ENCODE measurements around the gene SLC22A3. TPM values are rescaled to one million over a fixed set of nuclear protein-coding genes. Genes with fewer than 3 reads are reported as not detected.

The SLC22A3 gene
- total and polyA plus RNA-seq, 2 of the 13 experiments (the other 11 are each of a cell fraction or from before 2014, with no cell fraction given) = 12.0 to 31.5 TPM

DNA sequence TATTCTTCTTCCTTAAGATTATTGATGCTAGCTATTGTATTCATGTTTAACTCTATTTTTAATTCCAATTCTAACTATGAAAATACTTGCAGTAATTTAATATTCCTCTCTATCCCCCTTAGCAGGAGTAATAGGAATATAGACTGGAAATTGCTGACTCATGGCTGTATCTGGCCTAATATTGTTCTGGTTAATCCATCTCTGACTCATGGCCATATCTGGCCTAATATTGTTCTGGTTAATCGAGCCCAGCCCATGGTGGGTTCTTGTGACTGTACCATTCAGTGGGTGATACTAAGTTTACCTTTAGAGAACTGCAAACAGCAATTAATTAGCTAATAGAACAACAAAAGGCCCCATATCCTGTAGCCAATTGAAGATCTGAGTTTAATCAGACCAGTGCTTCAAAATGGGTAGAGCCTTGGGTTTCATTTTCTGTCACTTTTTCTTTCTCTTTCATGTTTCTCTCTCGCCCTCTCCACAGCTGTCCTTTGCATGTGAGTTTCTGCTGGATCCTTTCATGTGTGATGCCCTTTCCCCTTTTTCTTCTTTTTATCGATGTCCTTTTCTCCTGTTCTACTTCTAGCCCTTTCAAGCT is 50.6 kb downstream of the SLC22A3 start:
- FAIRE-seq = no peak
- intact Hi-C loops (cut with micrococcal nuclease; ENCODE audit: unreplicated experiment) (no loop called here), in situ Hi-C loops (cut with HindIII; ENCODE audit: extremely low pct_ligation_motif_present, low pct_unique_long_range_greater_than_20kb) (no loop called here)
- no peak overlapping the region for H2AFZ ChIP-seq (ENCODE audit: low read length)
- H3K27ac ChIP-seq (ENCODE audit: extremely low read length, insufficient read depth, low read length) = no peak overlapping the region
- BruUV-seq (replicated peaks) = no TSS peak
- CTCF ChIA-PET (ENCODE audit: low intra/inter-chr PET ratio, low total read pairs) = no interaction called here
- no peak for DNase-seq (ENCODE audit: low spot score)
- no peak overlapping the region for H3K4me3 ChIP-seq (replicated peaks in 1 of 3; ENCODE audit: insufficient read depth in 1 of 3, low read depth in 2 of 3, low read length in 3 of 3)
- POLR2A ChIA-PET = no interaction called here
- H4K20me1 ChIP-seq (ENCODE audit: insufficient read depth, low read length) = no peaks in the 10 kb centered on the region
- no peaks in the 10 kb centered on the region for H3K27me3 ChIP-seq (ENCODE audit: control insufficient read depth in 1 of 2, insufficient read depth in 2 of 2, low read length in 2 of 2)
- H3K4me2 ChIP-seq (ENCODE audit: low read depth, low read length) = no peak overlapping the region
- ATAC-seq = no peak
- no peaks in the 10 kb centered on the region for H3K9me3 ChIP-seq (ENCODE audit: low read length)
- H3K9ac ChIP-seq (ENCODE audit: insufficient read depth, low read depth, low read length) = no peak overlapping the region
- peaks cover 20% of the 10 kb centered on the region for H3K4me1 ChIP-seq (ENCODE audit: insufficient read depth, low read length)
- peaks cover 0 to 5% of the 10 kb centered on the region in 2 experiments; a peak in 2 of 5 replicates for H3K36me3 ChIP-seq (replicated peaks in 1 of 2; ENCODE audit: control insufficient read depth in 1 of 2, insufficient read depth in 2 of 2, low read length in 2 of 2)
- WGBS (ENCODE audit: low lambda C conversion rate) = 78% methylated on average over 3 of the region's 3 CpGs
- peaks cover 2% of the 10 kb centered on the region for H3K79me2 ChIP-seq (ENCODE audit: insufficient read depth, low read length)
- TF ChIP-seq NCOA2 (CRISPR knock-in tag; IDR thresholded peaks at IDR 0.05) (no peak), MAFK (conservative IDR thresholded peaks at IDR 0.05 in 1 of 2, IDR thresholded peaks at IDR 0.05 in 1 of 2; ENCODE audit: low read length in 2 of 2) (peak; percentile 87 to 88), TARDBP (CRISPR knock-in tag; IDR thresholded peaks at IDR 0.05) (no peak), MAFF (IDR thresholded peaks at IDR 0.05; ENCODE audit: low read depth, low read length) (peak; percentile 78), NFE2L2 (IDR thresholded peaks at IDR 0.05; ENCODE audit: low read length) (peak; percentile 91)
- TF ChIP-seq, protein P1, sequence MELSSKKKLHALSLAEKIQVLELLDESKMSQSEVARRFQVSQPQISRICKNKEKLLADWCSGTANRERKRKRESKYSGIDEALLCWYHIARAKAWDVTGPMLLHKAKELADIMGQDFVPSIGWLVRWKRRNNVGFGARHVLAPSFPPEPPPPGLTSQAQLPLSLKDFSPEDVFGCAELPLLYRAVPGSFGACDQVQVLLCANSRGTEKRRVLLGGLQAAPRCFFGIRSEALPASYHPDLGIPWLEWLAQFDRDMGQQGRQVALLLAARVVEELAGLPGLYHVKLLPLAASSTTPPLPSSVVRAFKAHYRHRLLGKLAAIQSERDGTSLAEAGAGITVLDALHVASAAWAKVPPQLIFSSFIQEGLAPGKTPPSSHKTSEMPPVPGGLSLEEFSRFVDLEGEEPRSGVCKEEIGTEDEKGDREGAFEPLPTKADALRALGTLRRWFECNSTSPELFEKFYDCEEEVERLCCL (CRISPR knock-in tag; IDR thresholded peaks at IDR 0.05; ENCODE audit: borderline replicate concordance) = no peak

DNA sequence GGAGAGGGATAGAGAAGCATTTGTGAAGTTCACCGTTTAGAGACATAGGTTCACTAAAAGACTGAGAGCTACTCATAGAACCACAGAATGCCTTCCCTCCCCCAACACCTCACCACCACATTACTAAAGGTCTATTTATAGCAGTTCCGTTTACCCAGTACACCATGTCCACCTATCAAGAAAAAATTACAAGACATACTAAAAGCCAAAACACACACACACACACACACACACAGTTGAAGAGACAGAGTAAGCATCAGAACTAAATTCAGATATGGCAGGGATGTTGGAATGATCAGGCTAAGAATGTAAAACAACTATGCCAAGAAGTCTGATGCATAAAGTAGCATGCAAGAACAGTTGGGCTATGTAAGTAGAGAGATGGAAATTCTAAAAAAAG is 52.3 kb downstream of the SLC22A3 start:
- no peak overlapping the region for H3K4me2 ChIP-seq (ENCODE audit: low read depth, low read length)
- no peak overlapping the region for H3K4me3 ChIP-seq (replicated peaks in 1 of 3; ENCODE audit: insufficient read depth in 1 of 3, low read depth in 2 of 3, low read length in 3 of 3)
- no peak overlapping the region for H2AFZ ChIP-seq (ENCODE audit: low read length)
- no peak overlapping the region for H3K9ac ChIP-seq (ENCODE audit: insufficient read depth, low read depth, low read length)
- peaks cover 2% of the 10 kb centered on the region for H3K79me2 ChIP-seq (ENCODE audit: insufficient read depth, low read length)
- DNase-seq (ENCODE audit: low spot score) (no peak), ATAC-seq (no peak), FAIRE-seq (no peak)
- no peaks in the 10 kb centered on the region for H3K27me3 ChIP-seq (ENCODE audit: control insufficient read depth in 1 of 2, insufficient read depth in 2 of 2, low read length in 2 of 2)
- no peak overlapping the region for H3K27ac ChIP-seq (ENCODE audit: extremely low read length, insufficient read depth, low read length)
- POLR2A ChIA-PET = no interaction called here
- no TSS peak for BruUV-seq (replicated peaks)
- CTCF ChIA-PET (ENCODE audit: low intra/inter-chr PET ratio, low total read pairs) = no interaction called here
- no peaks in the 10 kb centered on the region for H3K9me3 ChIP-seq (ENCODE audit: low read length)
- in situ Hi-C loops (cut with HindIII; ENCODE audit: extremely low pct_ligation_motif_present, low pct_unique_long_range_greater_than_20kb) (no loop called here), intact Hi-C loops (cut with micrococcal nuclease; ENCODE audit: unreplicated experiment) (no loop called here)
- 0 out of 2 replicates have a peak, but pooled peaks cover 3% of the 10 kb centered on the region for H3K4me1 ChIP-seq (ENCODE audit: insufficient read depth, low read length)
- H3K36me3 ChIP-seq (replicated peaks in 1 of 2; ENCODE audit: control insufficient read depth in 1 of 2, insufficient read depth in 2 of 2, low read length in 2 of 2) = peaks cover 0 to 5% of the 10 kb centered on the region in 2 experiments; a peak in 2 of 5 replicates
- no peaks in the 10 kb centered on the region for H4K20me1 ChIP-seq (ENCODE audit: insufficient read depth, low read length)
- WGBS (ENCODE audit: low lambda C conversion rate) = 77% methylated on average over 2 of the region's 2 CpGs
- TF ChIP-seq ZNF530 (CRISPR knock-in tag; IDR thresholded peaks at IDR 0.05; ENCODE audit: low read depth) (no peak), EP300 (IDR thresholded peaks at IDR 0.05; ENCODE audit: low read depth in 2 of 2, low read length in 2 of 2) (no peak), EP300 (CRISPR knock-in tag; IDR thresholded peaks at IDR 0.05; ENCODE audit: borderline replicate concordance) (no peak), HDAC2 (CRISPR knock-in tag; IDR thresholded peaks at IDR 0.05) (no peak), ZBTB21 (CRISPR knock-in tag; IDR thresholded peaks at IDR 0.05) (no peak), ZNF737 (CRISPR knock-in tag; IDR thresholded peaks at IDR 0.05; ENCODE audit: borderline replicate concordance) (no peak), FOXK1 (CRISPR knock-in tag; IDR thresholded peaks at IDR 0.05; ENCODE audit: borderline replicate concordance, low read depth) (no peak), KLF15 (CRISPR knock-in tag; IDR thresholded peaks at IDR 0.05; ENCODE audit: borderline replicate concordance) (no peak)
- TF ChIP-seq, protein P2, sequence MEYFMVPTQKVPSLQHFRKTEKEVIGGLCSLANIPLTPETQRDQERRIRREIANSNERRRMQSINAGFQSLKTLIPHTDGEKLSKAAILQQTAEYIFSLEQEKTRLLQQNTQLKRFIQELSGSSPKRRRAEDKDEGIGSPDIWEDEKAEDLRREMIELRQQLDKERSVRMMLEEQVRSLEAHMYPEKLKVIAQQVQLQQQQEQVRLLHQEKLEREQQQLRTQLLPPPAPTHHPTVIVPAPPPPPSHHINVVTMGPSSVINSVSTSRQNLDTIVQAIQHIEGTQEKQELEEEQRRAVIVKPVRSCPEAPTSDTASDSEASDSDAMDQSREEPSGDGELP (IDR thresholded peaks at IDR 0.05; ENCODE audit: borderline replicate concordance, low read depth) = no peak
- TF ChIP-seq, protein P3, sequence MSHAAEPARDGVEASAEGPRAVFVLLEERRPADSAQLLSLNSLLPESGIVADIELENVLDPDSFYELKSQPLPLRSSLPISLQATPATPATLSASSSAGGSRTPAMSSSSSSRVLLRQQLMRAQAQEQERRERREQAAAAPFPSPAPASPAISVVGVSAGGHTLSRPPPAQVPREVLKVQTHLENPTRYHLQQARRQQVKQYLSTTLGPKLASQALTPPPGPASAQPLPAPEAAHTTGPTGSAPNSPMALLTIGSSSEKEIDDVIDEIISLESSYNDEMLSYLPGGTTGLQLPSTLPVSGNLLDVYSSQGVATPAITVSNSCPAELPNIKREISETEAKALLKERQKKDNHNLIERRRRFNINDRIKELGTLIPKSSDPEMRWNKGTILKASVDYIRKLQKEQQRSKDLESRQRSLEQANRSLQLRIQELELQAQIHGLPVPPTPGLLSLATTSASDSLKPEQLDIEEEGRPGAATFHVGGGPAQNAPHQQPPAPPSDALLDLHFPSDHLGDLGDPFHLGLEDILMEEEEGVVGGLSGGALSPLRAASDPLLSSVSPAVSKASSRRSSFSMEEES (CRISPR knock-in tag; IDR thresholded peaks at IDR 0.05) = no peak

All from HepG2 (cell line).